BLaER1 treated with 17β-estradiol and CSF1 and Interleukin-3, amounts not matched to agents 10 nM and 100 nM (cell line): ENCODE measurements around the gene PTPRD.

Experiments used
- H3K27ac ChIP-seq, 11 experiments: shearing (Covaris generic); formaldehyde crosslinking; 2 replicates each; pipeline ENCODE4 v1.8.1; 2022
- H3K27me3 ChIP-seq, 11 experiments: shearing (Covaris generic); formaldehyde crosslinking; 2 replicates each; pipeline ENCODE4 v1.8.1; 2022
- H3K36me3 ChIP-seq, 11 experiments: shearing (Covaris generic); formaldehyde crosslinking; 2 replicates each; pipeline ENCODE4 v1.8.1; 2022
- H3K4me1 ChIP-seq, 10 experiments: shearing (Covaris generic); formaldehyde crosslinking; 2 replicates each; pipeline ENCODE4 v1.8.1; 2022
- H3K4me2 ChIP-seq, 11 experiments: shearing (Covaris generic); formaldehyde crosslinking; 2 replicates each; pipeline ENCODE4 v1.8.1; 2022
- H3K4me3 ChIP-seq, 10 experiments: shearing (Covaris generic); formaldehyde crosslinking; 2 replicates each; pipeline ENCODE4 v1.8.1; 2022
- H3K9ac ChIP-seq, 11 experiments: shearing (Covaris generic); formaldehyde crosslinking; 2 replicates each; pipeline ENCODE4 v1.8.1; 2022
- H3K9me3 ChIP-seq, 11 experiments: shearing (Covaris generic); formaldehyde crosslinking; replicated peaks in 1 of 11; 2 replicates each; pipeline ENCODE4 v1.8.1; 2022
- H4K20me1 ChIP-seq, 11 experiments: shearing (Covaris generic); formaldehyde crosslinking; 2 replicates each; pipeline ENCODE4 v1.8.1; 2022
- Cebpa-rat ChIP-seq, 11 experiments: shearing (Covaris generic); IDR thresholded peaks; 2 replicates each; pipeline ENCODE4 v1.8.1; 2022

PTPRD gene

DNA sequence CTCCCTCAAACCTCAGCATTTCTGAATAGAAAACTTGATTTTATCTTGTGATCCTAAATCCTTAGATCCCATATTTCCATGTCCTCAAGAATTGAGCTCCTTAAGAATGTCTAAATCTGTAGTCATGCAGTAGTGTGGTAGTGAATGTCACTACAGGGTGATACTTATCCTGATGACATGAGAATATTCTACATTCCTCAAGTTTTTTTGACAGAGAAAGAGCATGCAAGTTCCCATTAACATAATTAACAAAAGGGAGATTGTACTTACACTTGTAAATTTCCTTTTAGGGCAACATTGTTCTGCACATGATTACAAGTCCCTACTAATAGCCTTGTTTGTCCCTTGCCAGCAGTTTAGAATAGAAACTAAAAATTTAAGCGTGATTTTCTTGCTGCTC is 352.3 kb downstream of the PTPRD start:
- no peaks in the 10 kb centered on the region for H3K27me3 ChIP-seq
- no peaks in the 10 kb centered on the region for H3K4me1 ChIP-seq

DNA sequence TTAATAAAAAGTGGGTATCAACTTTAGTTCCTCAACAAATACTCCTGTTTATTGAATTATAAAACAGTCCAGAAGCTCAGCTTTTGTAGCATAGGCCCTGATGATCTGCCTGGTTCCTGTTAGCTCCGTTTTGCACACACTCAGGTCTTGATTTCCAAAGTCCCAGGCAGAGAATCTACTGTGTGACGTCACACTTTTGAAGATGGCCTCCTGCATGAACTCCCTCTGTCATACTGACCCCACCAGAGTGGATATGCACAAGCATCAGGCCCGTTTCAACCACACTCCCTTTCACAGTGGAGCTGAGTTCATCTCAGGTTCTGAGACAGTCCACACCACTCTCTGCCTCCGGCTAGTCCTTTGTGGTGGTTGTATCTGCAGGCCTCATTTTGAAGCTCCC is 353.1 kb downstream of the PTPRD start:
- TF ChIP-seq Cebpa-rat (IDR thresholded peaks at IDR 0.05): no peak
- Histone ChIP-seq H4K20me1 (no peaks in the 10 kb centered on the region), H3K36me3 (no peaks in the 10 kb centered on the region), H3K27me3 (no peaks in the 10 kb centered on the region), H3K4me2 (no peak overlapping the region), H3K27ac (no peak overlapping the region), H3K9ac (no peak overlapping the region), H3K4me1 (no peaks in the 10 kb centered on the region), H3K4me3 (no peak overlapping the region), H3K9me3 (peaks cover 7 to 21% (median 15%) of the 10 kb centered on the region in 11 experiments; a peak in 21 of 22 replicates)

More for the DNA sequence above, 352.3 kb downstream of the PTPRD start:
- Histone ChIP-seq H3K4me3 (no peak overlapping the region), H3K27ac (no peak overlapping the region), H3K36me3 (no peaks in the 10 kb centered on the region), H3K9ac (no peak overlapping the region), H4K20me1 (no peaks in the 10 kb centered on the region), H3K9me3 (peaks cover 7 to 21% (median 15%) of the 10 kb centered on the region in 11 experiments; a peak in 21 of 22 replicates), H3K4me2 (no peak overlapping the region)
- TF ChIP-seq Cebpa-rat (IDR thresholded peaks at IDR 0.05): no peak

DNA sequence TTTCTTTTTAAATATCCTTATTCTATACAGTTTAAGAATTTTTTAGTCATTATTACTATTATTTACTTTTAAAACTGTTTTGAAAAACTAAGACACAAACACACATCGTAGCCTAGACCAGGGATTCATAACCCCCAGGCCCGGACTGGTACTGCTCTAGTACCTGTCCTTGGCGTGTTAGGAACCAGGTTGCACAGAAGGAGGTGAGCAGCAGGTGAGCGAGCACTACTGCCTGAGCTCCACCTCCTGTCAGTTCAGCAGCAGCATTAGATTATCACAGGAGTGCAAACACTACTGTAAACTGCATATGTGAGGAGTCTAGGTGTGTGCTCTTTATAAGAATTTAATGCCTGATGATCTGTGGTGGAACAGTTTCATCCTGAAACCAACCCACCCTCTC is 357.0 kb downstream of the PTPRD start:
- H4K20me1 ChIP-seq: no peaks in the 10 kb centered on the region
- H3K4me1 ChIP-seq: no peaks in the 10 kb centered on the region
- no peak for TF ChIP-seq Cebpa-rat (IDR thresholded peaks at IDR 0.05)
- no peak overlapping the region for H3K9ac ChIP-seq
- no peaks in the 10 kb centered on the region for H3K36me3 ChIP-seq
- no peaks in the 10 kb centered on the region for H3K27me3 ChIP-seq
- no peak overlapping the region for H3K4me2 ChIP-seq
- H3K4me3 ChIP-seq: no peak overlapping the region
- no peaks in the 10 kb centered on the region for H3K9me3 ChIP-seq
- H3K27ac ChIP-seq: no peak overlapping the region

DNA sequence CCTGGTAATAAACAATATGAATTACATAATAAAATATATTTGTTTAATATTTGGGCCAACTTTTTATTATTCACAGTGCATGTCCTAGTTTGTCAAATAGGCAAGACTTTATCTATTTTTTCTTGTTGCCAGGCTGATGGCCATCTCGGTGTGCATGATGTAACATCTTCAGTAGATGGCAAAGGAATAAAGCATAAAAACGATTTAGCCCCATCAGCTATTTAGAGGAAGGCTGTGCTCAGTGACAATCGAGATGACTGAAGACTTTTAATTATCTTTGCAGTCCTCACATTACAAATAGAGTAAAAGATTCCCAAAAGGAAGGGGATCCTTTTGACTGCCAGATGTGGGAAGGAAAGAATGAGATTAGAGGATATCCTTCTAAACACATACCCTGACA is 358.5 kb downstream of the PTPRD start:
- no peaks in the 10 kb centered on the region for H3K36me3 ChIP-seq
- no peak overlapping the region for H3K4me2 ChIP-seq
- no peaks in the 10 kb centered on the region for H3K27me3 ChIP-seq
- TF ChIP-seq Cebpa-rat (IDR thresholded peaks at IDR 0.05): no peak
- no peak overlapping the region for H3K27ac ChIP-seq
- no peaks in the 10 kb centered on the region for H4K20me1 ChIP-seq
- H3K9me3 ChIP-seq: no peaks in the 10 kb centered on the region
- H3K4me1 ChIP-seq: no peaks in the 10 kb centered on the region
- no peak overlapping the region for H3K4me3 ChIP-seq
- no peak overlapping the region for H3K9ac ChIP-seq

DNA sequence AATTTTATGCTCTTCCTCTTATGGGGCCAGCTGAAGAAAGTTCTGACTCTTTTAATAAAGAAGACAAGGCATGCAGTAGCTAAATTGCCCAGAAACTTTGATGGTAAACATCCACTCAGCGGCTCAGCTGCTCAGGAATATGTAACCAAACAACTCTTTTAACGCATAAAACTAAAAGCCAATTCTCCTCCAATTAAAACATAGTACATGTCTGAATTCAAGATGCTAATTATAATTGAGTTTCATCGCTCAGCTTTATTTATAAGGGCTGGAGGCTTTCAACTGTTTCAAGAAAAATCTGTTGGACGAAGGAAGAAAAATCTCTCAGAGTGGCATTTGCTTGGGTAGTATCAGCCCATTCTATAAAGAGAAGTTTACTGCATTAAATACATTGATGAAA is 359.5 kb downstream of the PTPRD start:
- Histone ChIP-seq H3K27ac (no peak overlapping the region), H3K4me3 (no peak overlapping the region), H3K9me3 (no peaks in the 10 kb centered on the region), H3K9ac (no peak overlapping the region), H3K4me2 (no peak overlapping the region), H3K4me1 (no peaks in the 10 kb centered on the region), H4K20me1 (no peaks in the 10 kb centered on the region), H3K36me3 (no peaks in the 10 kb centered on the region), H3K27me3 (no peaks in the 10 kb centered on the region)
- TF ChIP-seq Cebpa-rat (IDR thresholded peaks at IDR 0.05): no peak

DNA sequence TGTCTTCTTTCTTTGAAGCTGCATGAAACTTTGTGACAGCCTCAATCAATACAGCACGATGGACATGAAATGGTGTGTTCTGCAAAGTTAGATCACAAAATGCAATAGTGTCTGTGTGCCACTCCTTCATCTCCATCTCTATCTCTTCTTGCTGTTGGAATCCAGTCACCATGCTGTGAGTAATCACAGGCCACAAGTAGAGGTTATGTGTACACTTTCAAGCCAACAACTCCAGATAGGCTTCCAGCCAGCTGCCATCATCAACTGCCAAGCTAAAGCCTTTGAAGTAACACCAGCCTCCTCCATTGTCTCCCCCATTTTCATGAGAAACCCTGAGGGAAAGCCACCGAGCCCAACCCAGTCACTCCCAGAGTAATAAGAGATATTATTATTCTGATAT is 360.6 kb downstream of the PTPRD start:
- H3K4me2 ChIP-seq: no peak overlapping the region
- H3K4me1 ChIP-seq: no peaks in the 10 kb centered on the region
- H3K4me3 ChIP-seq: no peak overlapping the region
- no peak for TF ChIP-seq Cebpa-rat (IDR thresholded peaks at IDR 0.05)
- no peak overlapping the region for H3K27ac ChIP-seq
- H3K9me3 ChIP-seq: no peaks in the 10 kb centered on the region
- H3K36me3 ChIP-seq: no peaks in the 10 kb centered on the region
- H3K27me3 ChIP-seq: no peaks in the 10 kb centered on the region
- no peak overlapping the region for H3K9ac ChIP-seq
- no peaks in the 10 kb centered on the region for H4K20me1 ChIP-seq

DNA sequence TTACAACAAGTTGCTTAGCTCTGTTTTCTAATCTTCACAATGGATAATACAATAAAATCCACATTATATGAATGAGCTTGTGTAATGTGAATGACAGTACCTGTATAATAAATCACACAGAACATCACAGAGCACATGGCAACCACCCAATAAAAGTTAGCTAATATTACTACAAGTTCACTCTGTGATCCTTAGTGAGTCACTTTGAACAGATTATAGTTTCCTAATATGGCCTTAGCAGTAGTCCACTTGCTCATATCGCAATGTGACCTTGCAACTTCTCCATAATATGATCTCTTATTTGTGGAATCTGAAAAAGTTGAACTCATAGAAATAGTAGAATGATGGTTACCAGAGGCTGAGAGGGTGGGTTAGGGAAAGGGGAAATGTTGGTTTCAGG is 361.3 kb downstream of the PTPRD start:
- Histone ChIP-seq H3K4me3 (no peak overlapping the region), H3K9me3 (no peaks in the 10 kb centered on the region), H3K9ac (no peak overlapping the region), H3K4me2 (no peak overlapping the region), H3K36me3 (no peaks in the 10 kb centered on the region), H3K27me3 (no peaks in the 10 kb centered on the region), H3K27ac (no peak overlapping the region), H3K4me1 (no peaks in the 10 kb centered on the region), H4K20me1 (no peaks in the 10 kb centered on the region)
- TF ChIP-seq Cebpa-rat (IDR thresholded peaks at IDR 0.05): no peak

DNA sequence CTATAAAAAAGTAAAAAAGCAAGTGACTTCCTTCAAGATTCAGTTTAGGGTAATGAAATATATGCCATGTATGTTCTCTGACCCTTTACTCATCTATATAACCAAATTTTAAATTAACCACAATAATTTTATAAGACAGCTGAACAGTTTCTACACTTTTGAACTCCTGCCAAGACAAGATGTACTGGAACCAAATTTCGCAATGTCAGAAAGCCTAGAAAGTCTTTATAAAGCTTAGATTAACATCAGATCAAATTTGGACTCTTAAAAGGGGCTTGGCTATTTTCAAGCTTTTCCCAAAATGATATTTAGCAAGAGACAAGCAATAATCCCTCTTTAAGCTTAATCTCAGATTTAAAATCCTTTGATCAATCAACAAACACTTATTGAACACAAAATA is 362.6 kb downstream of the PTPRD start:
- Histone ChIP-seq H3K4me2 (no peak overlapping the region), H3K36me3 (no peaks in the 10 kb centered on the region), H3K27ac (no peak overlapping the region), H3K4me1 (no peaks in the 10 kb centered on the region), H3K27me3 (no peaks in the 10 kb centered on the region), H4K20me1 (no peaks in the 10 kb centered on the region), H3K4me3 (no peak overlapping the region), H3K9ac (no peak overlapping the region), H3K9me3 (no peaks in the 10 kb centered on the region)
- no peak for TF ChIP-seq Cebpa-rat (IDR thresholded peaks at IDR 0.05)

DNA sequence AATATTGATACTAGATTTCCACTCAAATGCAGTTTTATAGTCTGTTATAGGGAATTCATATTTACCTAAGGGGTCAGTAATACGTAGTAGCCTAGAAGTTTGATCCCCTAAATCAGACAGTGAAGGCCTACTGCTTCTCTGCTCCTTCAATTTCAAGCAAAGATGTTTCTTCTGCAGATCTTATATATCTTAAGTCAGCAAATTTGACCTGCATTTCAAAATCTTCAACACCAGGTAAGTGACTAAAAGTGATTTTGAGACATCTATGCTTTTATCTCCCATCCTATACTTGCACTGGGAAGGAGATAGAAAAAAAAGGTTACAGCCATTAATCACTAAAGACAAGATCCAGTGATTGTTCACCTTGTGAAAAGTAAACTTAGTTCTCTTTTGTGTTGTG is 363.9 kb downstream of the PTPRD start:
- Histone ChIP-seq H3K27ac (no peak overlapping the region), H3K4me3 (no peak overlapping the region), H4K20me1 (no peaks in the 10 kb centered on the region), H3K9ac (no peak overlapping the region), H3K27me3 (no peaks in the 10 kb centered on the region), H3K4me1 (no peaks in the 10 kb centered on the region), H3K4me2 (no peak overlapping the region), H3K36me3 (no peaks in the 10 kb centered on the region), H3K9me3 (no peaks in the 10 kb centered on the region)
- no peak for TF ChIP-seq Cebpa-rat (IDR thresholded peaks at IDR 0.05)

DNA sequence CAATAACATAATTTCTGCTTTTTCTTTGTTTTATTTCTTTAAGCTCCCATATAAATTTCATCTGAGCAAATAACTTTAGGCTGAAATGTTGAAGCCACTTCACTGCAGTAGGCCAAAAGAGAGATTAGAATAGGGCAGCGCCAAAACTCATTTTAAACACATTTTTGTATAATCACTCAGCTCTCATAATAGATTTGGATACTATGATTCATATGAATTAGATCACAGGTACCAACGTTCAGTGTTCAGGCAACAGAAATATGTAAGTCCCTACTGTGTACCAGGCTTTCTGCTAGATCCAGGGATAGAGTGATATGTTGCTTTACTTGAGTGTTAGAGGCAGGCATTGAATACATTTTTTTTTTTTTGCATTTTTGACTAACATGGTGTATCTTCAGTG is 370.5 kb downstream of the PTPRD start:
- Histone ChIP-seq H3K4me1 (no peaks in the 10 kb centered on the region), H3K36me3 (no peaks in the 10 kb centered on the region), H3K27ac (no peak overlapping the region), H3K4me2 (no peak overlapping the region), H3K4me3 (no peak overlapping the region), H3K9me3 (no peaks in the 10 kb centered on the region), H3K9ac (no peak overlapping the region), H4K20me1 (no peaks in the 10 kb centered on the region), H3K27me3 (no peaks in the 10 kb centered on the region)
- TF ChIP-seq Cebpa-rat (IDR thresholded peaks at IDR 0.05): no peak

DNA sequence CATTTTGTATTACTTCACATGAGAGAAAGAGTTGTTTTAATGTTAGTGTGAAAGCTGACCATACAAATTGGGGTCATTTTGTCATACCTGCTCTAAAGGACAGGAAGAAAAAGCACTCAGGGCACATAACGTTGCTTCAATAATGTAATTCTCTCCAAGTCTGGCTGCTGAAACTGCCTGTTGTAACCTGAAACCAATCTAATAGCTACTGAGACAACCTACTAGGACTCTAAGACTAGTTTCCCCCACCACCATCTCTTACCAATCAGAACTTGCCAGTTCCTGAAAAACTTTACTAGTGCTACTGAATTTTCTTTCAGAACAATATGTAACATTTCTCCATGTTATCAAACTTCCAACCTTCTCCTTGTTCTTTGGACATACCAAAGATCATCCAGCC is 374.7 kb downstream of the PTPRD start:
- Histone ChIP-seq H3K27ac (no peak overlapping the region), H3K4me3 (no peak overlapping the region), H3K9me3 (no peaks in the 10 kb centered on the region), H3K4me2 (no peak overlapping the region), H3K36me3 (no peaks in the 10 kb centered on the region), H4K20me1 (no peaks in the 10 kb centered on the region), H3K27me3 (no peaks in the 10 kb centered on the region), H3K4me1 (no peaks in the 10 kb centered on the region), H3K9ac (no peak overlapping the region)
- no peak for TF ChIP-seq Cebpa-rat (IDR thresholded peaks at IDR 0.05)
